ENCODE measurements around the gene CNTNAP2. TPM values are rescaled to one million over a fixed set of nuclear protein-coding genes. Genes with fewer than 3 reads are reported as not detected.

The CNTNAP2 gene
- total RNA-seq, 1 donor from 2014 or later = 5.4 TPM

DNA sequence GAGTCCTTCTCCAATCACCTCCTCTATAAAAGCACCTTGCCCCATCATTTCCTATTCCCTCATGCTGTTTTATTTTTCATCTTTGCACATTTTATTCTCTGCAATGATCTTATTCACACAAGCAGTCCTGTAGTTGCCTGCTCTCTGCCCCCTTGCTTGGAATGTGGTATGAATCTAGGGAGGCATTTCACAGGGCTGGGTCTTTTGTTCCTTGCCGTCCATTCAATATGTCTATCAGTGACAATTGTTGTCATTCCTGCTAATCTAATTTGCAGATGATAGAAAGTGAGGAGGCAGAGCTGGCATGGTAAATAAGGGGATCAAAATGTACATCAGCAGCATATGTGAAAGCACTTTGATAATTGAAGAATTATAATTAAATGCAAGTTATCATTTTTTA, 2227.8 kb downstream of the CNTNAP2 start:
- no peaks in the 10 kb centered on the region for H3K9me3 Mint-ChIP-seq (ENCODE audit: unreplicated experiment)
- no peak for DNase-seq (ENCODE audit: low spot score)
- H3K4me1 Mint-ChIP-seq (ENCODE audit: unreplicated experiment) = peaks cover 12% of the 10 kb centered on the region
- no peaks in the 10 kb centered on the region for H3K36me3 Mint-ChIP-seq (ENCODE audit: low read depth, unreplicated experiment)
- TF ChIP-seq, protein P1, sequence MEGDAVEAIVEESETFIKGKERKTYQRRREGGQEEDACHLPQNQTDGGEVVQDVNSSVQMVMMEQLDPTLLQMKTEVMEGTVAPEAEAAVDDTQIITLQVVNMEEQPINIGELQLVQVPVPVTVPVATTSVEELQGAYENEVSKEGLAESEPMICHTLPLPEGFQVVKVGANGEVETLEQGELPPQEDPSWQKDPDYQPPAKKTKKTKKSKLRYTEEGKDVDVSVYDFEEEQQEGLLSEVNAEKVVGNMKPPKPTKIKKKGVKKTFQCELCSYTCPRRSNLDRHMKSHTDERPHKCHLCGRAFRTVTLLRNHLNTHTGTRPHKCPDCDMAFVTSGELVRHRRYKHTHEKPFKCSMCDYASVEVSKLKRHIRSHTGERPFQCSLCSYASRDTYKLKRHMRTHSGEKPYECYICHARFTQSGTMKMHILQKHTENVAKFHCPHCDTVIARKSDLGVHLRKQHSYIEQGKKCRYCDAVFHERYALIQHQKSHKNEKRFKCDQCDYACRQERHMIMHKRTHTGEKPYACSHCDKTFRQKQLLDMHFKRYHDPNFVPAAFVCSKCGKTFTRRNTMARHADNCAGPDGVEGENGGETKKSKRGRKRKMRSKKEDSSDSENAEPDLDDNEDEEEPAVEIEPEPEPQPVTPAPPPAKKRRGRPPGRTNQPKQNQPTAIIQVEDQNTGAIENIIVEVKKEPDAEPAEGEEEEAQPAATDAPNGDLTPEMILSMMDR (IDR thresholded peaks at IDR 0.05; ENCODE audit: unreplicated experiment) = no peak
- no peak overlapping the region for H3K27ac Mint-ChIP-seq (ENCODE audit: unreplicated experiment)
- peaks cover 4% of the 10 kb centered on the region for H3K27me3 Mint-ChIP-seq (ENCODE audit: unreplicated experiment)
- H3K4me3 Mint-ChIP-seq (ENCODE audit: unreplicated experiment) = no peak overlapping the region

DNA sequence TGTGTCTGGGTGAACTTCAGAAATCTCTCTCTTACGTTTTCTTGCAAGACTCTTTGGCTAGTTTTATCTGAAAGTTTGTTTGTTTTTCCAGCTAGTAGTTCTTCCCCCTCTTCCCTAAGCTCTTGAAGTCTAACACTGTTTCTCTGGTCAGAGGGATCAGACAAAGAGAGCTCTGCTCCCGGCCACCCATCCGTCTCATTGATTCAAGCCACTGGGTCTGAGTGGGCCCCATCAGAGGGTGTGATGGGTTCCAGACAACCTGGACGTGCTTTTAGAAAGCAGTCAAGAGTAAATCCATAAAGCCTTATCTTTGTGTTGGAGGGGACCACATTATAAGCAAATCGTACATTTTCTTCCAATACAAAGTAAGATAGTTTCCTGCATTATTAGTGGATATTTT, 2231.4 kb downstream of the CNTNAP2 start:
- DNase-seq (ENCODE audit: low spot score) = no peak
- Mint-ChIP-seq H3K27me3 (ENCODE audit: unreplicated experiment) (peaks cover 3% of the 10 kb centered on the region), H3K4me1 (ENCODE audit: unreplicated experiment) (peaks cover 1% of the 10 kb centered on the region), H3K36me3 (ENCODE audit: low read depth, unreplicated experiment) (no peaks in the 10 kb centered on the region), H3K4me3 (ENCODE audit: unreplicated experiment) (no peak overlapping the region), H3K9me3 (ENCODE audit: unreplicated experiment) (no peaks in the 10 kb centered on the region), H3K27ac (ENCODE audit: unreplicated experiment) (no peak overlapping the region)
- TF ChIP-seq, protein P1 (IDR thresholded peaks at IDR 0.05; ENCODE audit: unreplicated experiment) = no peak

DNA sequence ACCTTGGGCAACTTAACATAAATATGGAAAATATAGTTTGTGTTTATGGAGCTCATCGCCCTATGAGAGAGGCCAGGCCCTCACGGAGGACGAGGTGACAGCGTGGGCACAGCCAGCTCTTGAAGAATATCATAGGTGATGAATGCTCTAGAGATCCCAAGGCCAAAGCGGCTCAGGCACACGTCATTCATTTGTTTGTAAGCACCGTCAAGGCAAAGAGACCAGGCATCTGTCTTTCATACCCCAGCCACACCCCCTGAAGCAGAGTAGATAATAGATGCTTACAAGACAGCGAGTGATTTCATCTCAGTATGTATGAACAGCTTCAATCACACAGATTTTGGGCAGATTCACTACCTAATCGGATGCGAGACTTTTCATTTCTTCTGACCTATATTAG, 2231.9 kb downstream of the CNTNAP2 start:
- no peaks in the 10 kb centered on the region for H3K36me3 Mint-ChIP-seq (ENCODE audit: low read depth, unreplicated experiment)
- TF ChIP-seq, protein P1 (IDR thresholded peaks at IDR 0.05; ENCODE audit: unreplicated experiment) = no peak
- DNase-seq (ENCODE audit: low spot score) = no peak
- H3K4me3 Mint-ChIP-seq (ENCODE audit: unreplicated experiment) = no peak overlapping the region
- no peaks in the 10 kb centered on the region for H3K9me3 Mint-ChIP-seq (ENCODE audit: unreplicated experiment)
- H3K27me3 Mint-ChIP-seq (ENCODE audit: unreplicated experiment) = peaks cover 3% of the 10 kb centered on the region
- H3K4me1 Mint-ChIP-seq (ENCODE audit: unreplicated experiment) = peaks cover 6% of the 10 kb centered on the region
- no peak overlapping the region for H3K27ac Mint-ChIP-seq (ENCODE audit: unreplicated experiment)

DNA sequence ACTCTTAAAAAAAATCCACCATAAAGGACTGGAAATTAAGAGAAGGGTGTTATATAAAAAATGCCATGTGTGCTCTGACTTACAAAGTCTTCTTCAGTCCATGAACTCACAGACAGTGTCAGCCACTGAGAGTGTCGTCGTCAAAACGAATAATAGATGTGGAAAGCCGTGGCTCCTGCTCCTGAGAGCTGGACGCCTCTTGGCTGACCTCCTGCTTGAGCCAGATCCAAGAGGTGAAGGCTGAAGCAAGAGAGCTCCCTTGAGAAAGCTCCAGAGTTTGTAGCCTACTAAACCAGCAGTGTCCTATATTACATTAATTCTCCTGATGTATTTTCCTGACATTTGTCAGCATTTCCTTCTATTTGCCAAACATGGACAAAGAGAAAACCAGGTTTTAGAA, 2239.7 kb downstream of the CNTNAP2 start:
- peaks cover 6% of the 10 kb centered on the region for H3K4me1 Mint-ChIP-seq (ENCODE audit: unreplicated experiment)
- H3K27ac Mint-ChIP-seq (ENCODE audit: unreplicated experiment) = no peak overlapping the region
- H3K4me3 Mint-ChIP-seq (ENCODE audit: unreplicated experiment) = no peak overlapping the region
- TF ChIP-seq, protein P1 (IDR thresholded peaks at IDR 0.05; ENCODE audit: unreplicated experiment) = no peak
- no peak for DNase-seq (ENCODE audit: low spot score)
- H3K9me3 Mint-ChIP-seq (ENCODE audit: unreplicated experiment) = no peaks in the 10 kb centered on the region
- no peaks in the 10 kb centered on the region for H3K36me3 Mint-ChIP-seq (ENCODE audit: low read depth, unreplicated experiment)
- H3K27me3 Mint-ChIP-seq (ENCODE audit: unreplicated experiment) = no peaks in the 10 kb centered on the region

DNA sequence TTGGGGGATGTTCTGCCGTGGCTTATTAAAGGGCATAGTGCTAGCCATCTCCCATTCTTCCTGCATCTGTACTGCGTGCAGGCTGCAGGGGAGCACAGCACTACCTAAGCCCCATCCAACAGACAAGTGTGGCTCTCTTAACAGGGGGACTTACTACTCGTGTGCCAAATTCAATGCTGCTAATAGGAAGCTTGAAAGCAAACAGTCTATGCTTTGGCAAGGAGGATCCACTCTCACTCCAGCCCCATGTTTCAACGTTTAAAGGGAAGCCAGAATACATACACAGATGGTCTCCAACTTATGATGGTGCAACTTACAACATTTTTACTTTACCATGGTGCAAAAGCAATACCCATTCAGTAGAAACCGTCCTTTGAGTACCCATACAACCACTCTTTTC, 2245.9 kb downstream of the CNTNAP2 start:
- Mint-ChIP-seq H3K36me3 (ENCODE audit: low read depth, unreplicated experiment) (peaks cover 6% of the 10 kb centered on the region), H3K9me3 (ENCODE audit: unreplicated experiment) (no peaks in the 10 kb centered on the region), H3K4me1 (ENCODE audit: unreplicated experiment) (no peaks in the 10 kb centered on the region), H3K27me3 (ENCODE audit: unreplicated experiment) (peaks cover 2% of the 10 kb centered on the region), H3K27ac (ENCODE audit: unreplicated experiment) (no peak overlapping the region), H3K4me3 (ENCODE audit: unreplicated experiment) (no peak overlapping the region)
- no peak for DNase-seq (ENCODE audit: low spot score)
- TF ChIP-seq, protein P1 (IDR thresholded peaks at IDR 0.05; ENCODE audit: unreplicated experiment) = no peak
